HEK293 (cell line): Measurements from ENCODE around the gene METTL3.

Experiments used
- EGR2 ChIP-seq: fragments of 450-650 bp; formaldehyde crosslinking; IDR thresholded peaks from 2 replicates; pipeline ENCODE4 v1.5.1; 2016; ENCODE audit warnings: low read depth, missing biosample characterization, missing genetic modification characterization
- FEZF1 ChIP-seq: fragments of 450-650 bp; formaldehyde crosslinking; IDR thresholded peaks from 2 replicates; pipeline ENCODE4 v1.5.1; 2016; ENCODE audit warnings: missing biosample characterization, missing genetic modification characterization
- GLIS2 ChIP-seq: fragments of 450-650 bp; formaldehyde crosslinking; IDR thresholded peaks from 2 replicates; pipeline ENCODE4 v1.5.1; 2016; ENCODE audit warnings: missing biosample characterization, missing genetic modification characterization
- HOXD13 ChIP-seq: sonication (generic); formaldehyde crosslinking; IDR thresholded peaks from 2 replicates; pipeline ENCODE4 v1.8.0; 2022; ENCODE audit warnings: missing genetic modification reagents, borderline replicate concordance
- KLF16 ChIP-seq: fragments of 450-650 bp; formaldehyde crosslinking; IDR thresholded peaks from 2 replicates; pipeline ENCODE4 v1.5.1; 2017; ENCODE audit warnings: missing biosample characterization, missing genetic modification characterization
- PRDM1 ChIP-seq: fragments of 450-650 bp; formaldehyde crosslinking; IDR thresholded peaks from 2 replicates; pipeline ENCODE4; 2016; ENCODE audit warnings: missing biosample characterization, missing genetic modification characterization
- PRDM6 ChIP-seq: fragments of 450-650 bp; formaldehyde crosslinking; IDR thresholded peaks from 2 replicates; pipeline ENCODE4 v1.5.1; 2017; ENCODE audit warnings: missing biosample characterization, missing genetic modification characterization
- SALL2 ChIP-seq: fragments of 450-650 bp; formaldehyde crosslinking; IDR thresholded peaks from 2 replicates; pipeline ENCODE4 v1.5.0; 2017; ENCODE audit warnings: missing biosample characterization, mild to moderate bottlenecking, missing genetic modification characterization, borderline replicate concordance
- SETDB1 ChIP-seq: IDR thresholded peaks from one replicate; pipeline ENCODE4 v1.6.1; 2017; ENCODE audit warnings: mild to moderate bottlenecking, low read length, moderate library complexity, mixed read lengths; ENCODE audit not compliant: insufficient read length
- ZBTB20 ChIP-seq: fragments of 450-650 bp; formaldehyde crosslinking; IDR thresholded peaks from 2 replicates; pipeline ENCODE4 v1.5.1; 2016; ENCODE audit warnings: missing biosample characterization, missing genetic modification characterization
- ZFP41 ChIP-seq: fragments of 450-650 bp; formaldehyde crosslinking; IDR thresholded peaks from 2 replicates; pipeline ENCODE4 v1.5.1; 2016; ENCODE audit warnings: missing biosample characterization, missing genetic modification characterization, borderline replicate concordance
- ZFP69B ChIP-seq: fragments of 450-650 bp; formaldehyde crosslinking; IDR thresholded peaks from 2 replicates; pipeline ENCODE4 v1.5.1; 2016; ENCODE audit warnings: missing biosample characterization, missing genetic modification characterization
- ZNF138 ChIP-seq: fragments of 450-650 bp; formaldehyde crosslinking; IDR thresholded peaks from 2 replicates; pipeline ENCODE4 v1.5.1; 2016; ENCODE audit warnings: missing biosample characterization, missing genetic modification characterization, borderline replicate concordance
- ZNF202 ChIP-seq: fragments of 450-650 bp; formaldehyde crosslinking; IDR thresholded peaks from 2 replicates; pipeline ENCODE4 v1.5.1; 2016; ENCODE audit warnings: missing biosample characterization, missing genetic modification characterization, borderline replicate concordance
- ZNF211 ChIP-seq: fragments of 450-650 bp; formaldehyde crosslinking; IDR thresholded peaks from 2 replicates; pipeline ENCODE4 v1.5.1; 2016; ENCODE audit warnings: low read depth, missing biosample characterization, missing genetic modification characterization
- ZNF23 ChIP-seq: fragments of 450-650 bp; formaldehyde crosslinking; IDR thresholded peaks from 2 replicates; pipeline ENCODE4 v1.5.1; 2016; ENCODE audit warnings: missing biosample characterization, missing genetic modification characterization, borderline replicate concordance
- ZNF248 ChIP-seq: fragments of 450-650 bp; formaldehyde crosslinking; IDR thresholded peaks from 2 replicates; pipeline ENCODE4 v1.5.1; 2017; ENCODE audit warnings: missing biosample characterization, missing genetic modification characterization
- ZNF26 ChIP-seq: fragments of 450-650 bp; formaldehyde crosslinking; IDR thresholded peaks from 2 replicates; pipeline ENCODE4 v1.5.1; 2016; ENCODE audit warnings: missing biosample characterization, missing genetic modification characterization
- ZNF266 ChIP-seq: fragments of 450-650 bp; formaldehyde crosslinking; IDR thresholded peaks from 2 replicates; pipeline ENCODE4 v1.5.1; 2016; ENCODE audit warnings: missing biosample characterization, missing genetic modification characterization, low read depth
- ZNF280D ChIP-seq: fragments of 450-650 bp; formaldehyde crosslinking; IDR thresholded peaks from 2 replicates; pipeline ENCODE4 v1.5.1; 2016; ENCODE audit warnings: missing biosample characterization, missing genetic modification characterization
- ZNF311 ChIP-seq: fragments of 450-650 bp; formaldehyde crosslinking; IDR thresholded peaks from 2 replicates; pipeline ENCODE4 v1.5.1; 2017; ENCODE audit warnings: missing biosample characterization, missing genetic modification characterization, borderline replicate concordance
- ZNF366 ChIP-seq: fragments of 450-650 bp; formaldehyde crosslinking; conservative IDR thresholded peaks from 2 replicates; pipeline ENCODE4 v1.5.1; 2016; ENCODE audit warnings: missing biosample characterization, missing genetic modification characterization
- ZNF37A ChIP-seq: fragments of 450-650 bp; IDR thresholded peaks from 2 replicates; pipeline ENCODE4 v1.5.1; 2018; ENCODE audit warnings: missing biosample characterization, missing genetic modification characterization
- ZNF391 ChIP-seq: fragments of 450-650 bp; formaldehyde crosslinking; IDR thresholded peaks from 2 replicates; pipeline ENCODE4 v1.5.1; 2016; ENCODE audit warnings: low read depth, missing biosample characterization, missing genetic modification characterization, borderline replicate concordance
- ZNF394 ChIP-seq: fragments of 450-650 bp; formaldehyde crosslinking; IDR thresholded peaks from 2 replicates; pipeline ENCODE4 v1.5.1; 2016; ENCODE audit warnings: missing biosample characterization, missing genetic modification characterization, mild to moderate bottlenecking, moderate library complexity, borderline replicate concordance
- ZNF473 ChIP-seq: fragments of 450-650 bp; formaldehyde crosslinking; IDR thresholded peaks from 2 replicates; pipeline ENCODE4 v1.5.1; 2017; ENCODE audit warnings: missing biosample characterization, missing genetic modification characterization
- ZNF48 ChIP-seq: fragments of 450-650 bp; formaldehyde crosslinking; IDR thresholded peaks from 2 replicates; pipeline ENCODE4 v1.5.1; 2016; ENCODE audit warnings: missing biosample characterization, missing genetic modification characterization
- ZNF529 ChIP-seq: fragments of 450-650 bp; formaldehyde crosslinking; IDR thresholded peaks from 2 replicates; pipeline ENCODE4 v1.5.1; 2017; ENCODE audit warnings: missing genetic modification characterization, missing biosample characterization; ENCODE audit not compliant: insufficient replicate concordance
- ZNF555 ChIP-seq: fragments of 450-650 bp; formaldehyde crosslinking; conservative IDR thresholded peaks from 2 replicates; pipeline ENCODE4 v1.5.1; 2017; ENCODE audit warnings: missing biosample characterization, mild to moderate bottlenecking, missing genetic modification characterization, inconsistent platforms
- ZNF561 ChIP-seq: fragments of 450-650 bp; IDR thresholded peaks from 2 replicates; pipeline ENCODE4 v1.5.1; 2018; ENCODE audit warnings: missing biosample characterization, missing genetic modification characterization, borderline replicate concordance
- ZNF571 ChIP-seq: fragments of 450-650 bp; formaldehyde crosslinking; IDR thresholded peaks from 2 replicates; pipeline ENCODE4 v1.5.0; 2017; ENCODE audit warnings: missing biosample characterization, missing genetic modification characterization
- ZNF623 ChIP-seq: fragments of 450-650 bp; formaldehyde crosslinking; IDR thresholded peaks from 2 replicates; pipeline ENCODE4 v1.5.1; 2016; ENCODE audit warnings: missing biosample characterization, missing genetic modification characterization
- ZSCAN30 ChIP-seq: fragments of 450-650 bp; IDR thresholded peaks from 2 replicates; pipeline ENCODE4 v1.5.1; 2018; ENCODE audit warnings: missing biosample characterization, mild to moderate bottlenecking, missing genetic modification characterization, moderate library complexity
- ZSCAN4 ChIP-seq: fragments of 450-650 bp; formaldehyde crosslinking; IDR thresholded peaks from 2 replicates; pipeline ENCODE4 v1.5.1; 2017; ENCODE audit warnings: missing biosample characterization, missing genetic modification characterization

METTL3 gene

GRCh38 chr14:21476925-21477681 lies 34.0 kb downstream of the METTL3 start, which contains the start of the genes RAB2B and TOX4 (continued):
- TF ChIP-seq ZNF280D (tag by site-specific recombination) (no peak), KLF16 (peak; percentile 87), ZNF202 (no peak), ZNF48 (tag by site-specific recombination) (no peak), PRDM6 (no peak), ZNF366 (tag by site-specific recombination) (peak; percentile 63), ZNF266 (no peak), GLIS2 (peak; percentile 83), ZSCAN30 (no peak), ZBTB20 (tag by site-specific recombination) (peak; percentile 18; the same call in 1 of the 2 replicates), FEZF1 (no peak), ZNF623 (tag by site-specific recombination) (no peak; the same call in 1 of the 2 replicates), ZNF37A (tag by site-specific recombination) (no peak), PRDM1 (tag by site-specific recombination) (no peak), EGR2 (tag by site-specific recombination) (peak; percentile 65; the same call in 1 of the 2 replicates), ZNF394 (tag by site-specific recombination) (peak; percentile 79; the same call in 1 of the 2 replicates), ZNF571 (no peak), ZNF555 (no peak), ZNF26 (tag by site-specific recombination) (no peak), ZFP69B (tag by site-specific recombination) (peak; percentile 54; the same call in 1 of the 2 replicates), ZNF23 (no peak), ZNF473 (tag by site-specific recombination) (no peak), ZFP41 (tag by site-specific recombination) (no peak), ZNF311 (no peak), ZNF391 (tag by site-specific recombination) (peak; percentile 87), ZNF529 (tag by site-specific recombination) (no peak), ZNF561 (tag by site-specific recombination) (no peak), ZNF211 (no peak), HOXD13 (CRISPR knock-in tag) (no peak), ZNF248 (tag by site-specific recombination) (no peak), SALL2 (tag by site-specific recombination) (no peak), SETDB1 (no peak), ZNF138 (tag by site-specific recombination) (no peak), ZSCAN4 (tag by site-specific recombination) (no peak)
